ENCODE results near the gene TADA3. TPM values are rescaled to one million over a fixed set of nuclear protein-coding genes. Genes with fewer than 3 reads are reported as not detected.

TADA3 gene
- total RNA-seq, 1 experiment from 2014 or later, result 49.0 TPM

DNA sequence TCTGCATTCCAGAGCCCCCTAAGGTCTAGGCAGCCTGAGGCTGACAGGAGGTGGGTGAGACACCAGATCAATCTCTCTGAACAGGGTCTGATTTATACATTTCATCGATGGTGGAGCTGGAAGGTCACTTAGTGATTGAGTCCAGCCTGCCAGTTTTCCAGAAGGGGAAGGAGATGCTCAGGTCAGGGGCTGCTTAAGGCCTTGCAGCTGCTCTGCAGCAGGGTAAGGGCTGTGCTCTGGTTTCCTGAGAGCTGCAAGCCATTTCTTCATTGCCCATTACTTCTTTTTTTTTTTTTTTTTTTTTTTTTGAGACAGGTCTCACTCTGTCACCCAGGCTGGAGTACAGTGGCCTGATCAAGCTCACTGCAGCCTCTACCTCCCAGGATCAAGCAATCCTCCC is 10.7 kb downstream of the TADA3 start:
- Mint-ChIP-seq H3K36me3 (peaks cover 45% of the 10 kb centered on the region), H3K9me3 (no peaks in the 10 kb centered on the region), H3K4me1 (no peaks in the 10 kb centered on the region), H3K27me3 (ENCODE audit: low read depth) (peaks cover 10% of the 10 kb centered on the region), H3K27ac (no peak overlapping the region), H3K4me3 (no peak overlapping the region)
- CTCF ChIA-PET, result interaction anchor here (0.7 to 1.6 kb wide), 5 partner anchors 13 to 482 kb away, joined by 3 read pairs; no protein-coding TSS in a partner anchor
- no peak for ATAC-seq
- POLR2A ChIA-PET, result interaction anchor here (0.7 kb wide), 1 partner anchor 1049 kb away, joined by 4 read pairs; no protein-coding TSS in a partner anchor
- TF ChIP-seq, protein P1, sequence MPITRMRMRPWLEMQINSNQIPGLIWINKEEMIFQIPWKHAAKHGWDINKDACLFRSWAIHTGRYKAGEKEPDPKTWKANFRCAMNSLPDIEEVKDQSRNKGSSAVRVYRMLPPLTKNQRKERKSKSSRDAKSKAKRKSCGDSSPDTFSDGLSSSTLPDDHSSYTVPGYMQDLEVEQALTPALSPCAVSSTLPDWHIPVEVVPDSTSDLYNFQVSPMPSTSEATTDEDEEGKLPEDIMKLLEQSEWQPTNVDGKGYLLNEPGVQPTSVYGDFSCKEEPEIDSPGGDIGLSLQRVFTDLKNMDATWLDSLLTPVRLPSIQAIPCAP (CRISPR knock-in tag; IDR thresholded peaks at IDR 0.05), result no peak
- TF ChIP-seq NR3C1 (CRISPR knock-in tag; conservative IDR thresholded peaks at IDR 0.05; ENCODE audit: low read depth) (no peak), GABPB1 (CRISPR knock-in tag; IDR thresholded peaks at IDR 0.05) (no peak), RELA (CRISPR knock-in tag; IDR thresholded peaks at IDR 0.05; ENCODE audit: borderline replicate concordance) (no peak), EMX1 (CRISPR knock-in tag; IDR thresholded peaks at IDR 0.05) (no peak), NR1H2 (CRISPR knock-in tag; IDR thresholded peaks at IDR 0.05) (no peak), TEAD4 (CRISPR knock-in tag; IDR thresholded peaks at IDR 0.05) (no peak)
- TF ChIP-seq, protein P2, sequence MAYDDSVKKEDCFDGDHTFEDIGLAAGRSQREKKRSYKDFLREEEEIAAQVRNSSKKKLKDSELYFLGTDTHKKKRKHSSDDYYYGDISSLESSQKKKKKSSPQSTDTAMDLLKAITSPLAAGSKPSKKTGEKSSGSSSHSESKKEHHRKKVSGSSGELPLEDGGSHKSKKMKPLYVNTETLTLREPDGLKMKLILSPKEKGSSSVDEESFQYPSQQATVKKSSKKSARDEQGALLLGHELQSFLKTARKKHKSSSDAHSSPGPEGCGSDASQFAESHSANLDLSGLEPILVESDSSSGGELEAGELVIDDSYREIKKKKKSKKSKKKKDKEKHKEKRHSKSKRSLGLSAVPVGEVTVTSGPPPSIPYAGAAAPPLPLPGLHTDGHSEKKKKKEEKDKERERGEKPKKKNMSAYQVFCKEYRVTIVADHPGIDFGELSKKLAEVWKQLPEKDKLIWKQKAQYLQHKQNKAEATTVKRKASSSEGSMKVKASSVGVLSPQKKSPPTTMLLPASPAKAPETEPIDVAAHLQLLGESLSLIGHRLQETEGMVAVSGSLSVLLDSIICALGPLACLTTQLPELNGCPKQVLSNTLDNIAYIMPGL (CRISPR knock-in tag; IDR thresholded peaks at IDR 0.05), result no peak
- TF ChIP-seq, protein P3, sequence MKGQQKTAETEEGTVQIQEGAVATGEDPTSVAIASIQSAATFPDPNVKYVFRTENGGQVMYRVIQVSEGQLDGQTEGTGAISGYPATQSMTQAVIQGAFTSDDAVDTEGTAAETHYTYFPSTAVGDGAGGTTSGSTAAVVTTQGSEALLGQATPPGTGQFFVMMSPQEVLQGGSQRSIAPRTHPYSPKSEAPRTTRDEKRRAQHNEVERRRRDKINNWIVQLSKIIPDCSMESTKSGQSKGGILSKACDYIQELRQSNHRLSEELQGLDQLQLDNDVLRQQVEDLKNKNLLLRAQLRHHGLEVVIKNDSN (CRISPR knock-in tag; IDR thresholded peaks at IDR 0.05), result no peak
- DNase-seq (ENCODE audit: low spot score), result no peak

DNA sequence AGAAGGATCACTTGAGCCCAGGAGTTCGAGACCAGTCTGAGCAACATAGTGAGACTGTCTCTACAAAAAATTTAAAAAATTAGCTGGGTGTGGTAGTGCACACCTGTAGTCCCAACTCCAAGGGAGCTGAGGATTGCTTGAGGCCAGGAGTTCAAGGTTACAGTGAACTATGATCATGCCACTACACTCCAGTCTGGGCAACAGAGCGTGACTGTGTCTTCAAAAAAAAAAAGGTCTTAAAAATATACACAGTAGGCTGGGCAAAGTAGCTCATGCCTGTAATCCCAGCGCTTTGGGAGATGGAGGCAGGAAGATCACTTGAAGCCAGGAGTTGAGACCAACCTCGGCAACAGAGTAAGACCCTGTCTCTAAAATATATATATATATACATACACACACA is 11.4 kb downstream of the TADA3 start:
- H3K27me3 Mint-ChIP-seq (ENCODE audit: low read depth), result peaks cover 16% of the 10 kb centered on the region
- peaks cover 40% of the 10 kb centered on the region for H3K36me3 Mint-ChIP-seq
- H3K9me3 Mint-ChIP-seq, result no peaks in the 10 kb centered on the region
- H3K4me1 Mint-ChIP-seq, result no peaks in the 10 kb centered on the region
- no peak for DNase-seq (ENCODE audit: low spot score)
- no peak for TF ChIP-seq MYBL2 (CRISPR knock-in tag; IDR thresholded peaks at IDR 0.05)
- TF ChIP-seq, protein P4, sequence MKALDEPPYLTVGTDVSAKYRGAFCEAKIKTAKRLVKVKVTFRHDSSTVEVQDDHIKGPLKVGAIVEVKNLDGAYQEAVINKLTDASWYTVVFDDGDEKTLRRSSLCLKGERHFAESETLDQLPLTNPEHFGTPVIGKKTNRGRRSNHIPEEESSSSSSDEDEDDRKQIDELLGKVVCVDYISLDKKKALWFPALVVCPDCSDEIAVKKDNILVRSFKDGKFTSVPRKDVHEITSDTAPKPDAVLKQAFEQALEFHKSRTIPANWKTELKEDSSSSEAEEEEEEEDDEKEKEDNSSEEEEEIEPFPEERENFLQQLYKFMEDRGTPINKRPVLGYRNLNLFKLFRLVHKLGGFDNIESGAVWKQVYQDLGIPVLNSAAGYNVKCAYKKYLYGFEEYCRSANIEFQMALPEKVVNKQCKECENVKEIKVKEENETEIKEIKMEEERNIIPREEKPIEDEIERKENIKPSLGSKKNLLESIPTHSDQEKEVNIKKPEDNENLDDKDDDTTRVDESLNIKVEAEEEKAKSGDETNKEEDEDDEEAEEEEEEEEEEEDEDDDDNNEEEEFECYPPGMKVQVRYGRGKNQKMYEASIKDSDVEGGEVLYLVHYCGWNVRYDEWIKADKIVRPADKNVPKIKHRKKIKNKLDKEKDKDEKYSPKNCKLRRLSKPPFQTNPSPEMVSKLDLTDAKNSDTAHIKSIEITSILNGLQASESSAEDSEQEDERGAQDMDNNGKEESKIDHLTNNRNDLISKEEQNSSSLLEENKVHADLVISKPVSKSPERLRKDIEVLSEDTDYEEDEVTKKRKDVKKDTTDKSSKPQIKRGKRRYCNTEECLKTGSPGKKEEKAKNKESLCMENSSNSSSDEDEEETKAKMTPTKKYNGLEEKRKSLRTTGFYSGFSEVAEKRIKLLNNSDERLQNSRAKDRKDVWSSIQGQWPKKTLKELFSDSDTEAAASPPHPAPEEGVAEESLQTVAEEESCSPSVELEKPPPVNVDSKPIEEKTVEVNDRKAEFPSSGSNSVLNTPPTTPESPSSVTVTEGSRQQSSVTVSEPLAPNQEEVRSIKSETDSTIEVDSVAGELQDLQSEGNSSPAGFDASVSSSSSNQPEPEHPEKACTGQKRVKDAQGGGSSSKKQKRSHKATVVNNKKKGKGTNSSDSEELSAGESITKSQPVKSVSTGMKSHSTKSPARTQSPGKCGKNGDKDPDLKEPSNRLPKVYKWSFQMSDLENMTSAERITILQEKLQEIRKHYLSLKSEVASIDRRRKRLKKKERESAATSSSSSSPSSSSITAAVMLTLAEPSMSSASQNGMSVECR (CRISPR knock-in tag; IDR thresholded peaks at IDR 0.05; ENCODE audit: borderline replicate concordance), result no peak
- no peak for TF ChIP-seq NR2C2 (CRISPR knock-in tag; IDR thresholded peaks at IDR 0.05)
- TF ChIP-seq ZNF219 (CRISPR knock-in tag; IDR thresholded peaks at IDR 0.05; ENCODE audit: borderline replicate concordance), result no peak
- TF ChIP-seq TEAD1 (CRISPR knock-in tag; IDR thresholded peaks at IDR 0.05), result no peak
- TF ChIP-seq ZNF423 (CRISPR knock-in tag; IDR thresholded peaks at IDR 0.05), result no peak
- TF ChIP-seq NR3C1 (CRISPR knock-in tag; conservative IDR thresholded peaks at IDR 0.05; ENCODE audit: low read depth), result no peak
- TF ChIP-seq, protein P5, sequence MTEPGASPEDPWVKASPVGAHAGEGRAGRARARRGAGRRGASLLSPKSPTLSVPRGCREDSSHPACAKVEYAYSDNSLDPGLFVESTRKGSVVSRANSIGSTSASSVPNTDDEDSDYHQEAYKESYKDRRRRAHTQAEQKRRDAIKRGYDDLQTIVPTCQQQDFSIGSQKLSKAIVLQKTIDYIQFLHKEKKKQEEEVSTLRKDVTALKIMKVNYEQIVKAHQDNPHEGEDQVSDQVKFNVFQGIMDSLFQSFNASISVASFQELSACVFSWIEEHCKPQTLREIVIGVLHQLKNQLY (CRISPR knock-in tag; IDR thresholded peaks at IDR 0.05), result no peak
- ChIA-PET POLR2A (interaction anchor here (1.0 kb wide), 1 partner anchor 31 kb away, joined by 3 read pairs; the partner anchor contains the start of gene OGG1), CTCF (interaction anchor here (0.9 kb wide), 1 partner anchor 54 kb away, joined by 3 read pairs; no protein-coding TSS in a partner anchor)
- no peak for ATAC-seq
- H3K4me3 Mint-ChIP-seq, result no peak overlapping the region
- no peak overlapping the region for H3K27ac Mint-ChIP-seq
